ENCODE results near the gene SNAPC5.

DNA sequence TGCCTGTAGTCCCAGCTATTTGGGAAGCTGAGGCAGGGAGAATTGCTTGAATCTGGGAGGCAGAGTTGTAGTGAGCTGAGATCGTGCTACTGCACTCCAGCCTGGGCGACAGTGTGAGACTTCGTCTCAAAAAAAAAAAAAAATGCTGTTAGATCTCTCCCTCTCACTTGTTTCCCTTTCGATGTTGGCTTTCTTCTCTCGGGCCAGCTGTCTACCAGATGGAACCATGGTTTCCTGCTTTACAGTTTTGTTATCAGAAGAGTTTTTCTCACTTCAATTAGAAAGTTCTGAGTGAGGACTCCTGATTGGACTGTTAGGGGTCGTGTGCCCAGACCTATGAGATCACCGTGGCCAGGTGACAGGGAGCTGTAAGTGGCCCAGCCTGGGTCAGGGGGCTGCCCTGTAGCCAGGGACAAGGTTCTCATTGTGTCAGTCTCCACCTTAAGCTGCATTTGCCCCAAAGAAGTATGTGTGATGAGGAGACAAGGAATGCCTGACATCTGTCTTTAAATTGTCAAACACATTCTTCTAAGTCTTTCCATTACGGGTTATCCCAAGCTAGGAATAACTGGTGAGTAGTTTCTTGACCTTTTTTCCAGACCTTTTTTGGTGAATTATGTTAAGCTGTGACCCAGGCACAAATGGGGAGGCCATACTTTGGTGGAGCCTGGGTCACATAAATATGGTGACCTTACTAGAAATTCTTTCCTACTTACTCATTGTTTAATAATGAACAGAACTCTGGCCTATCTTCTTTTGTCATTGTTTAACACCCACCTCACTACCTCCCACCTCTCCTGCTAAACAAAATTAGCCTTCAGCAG is 25.2 kb downstream of the SNAPC5 start:
- TF ChIP-seq, protein P1, sequence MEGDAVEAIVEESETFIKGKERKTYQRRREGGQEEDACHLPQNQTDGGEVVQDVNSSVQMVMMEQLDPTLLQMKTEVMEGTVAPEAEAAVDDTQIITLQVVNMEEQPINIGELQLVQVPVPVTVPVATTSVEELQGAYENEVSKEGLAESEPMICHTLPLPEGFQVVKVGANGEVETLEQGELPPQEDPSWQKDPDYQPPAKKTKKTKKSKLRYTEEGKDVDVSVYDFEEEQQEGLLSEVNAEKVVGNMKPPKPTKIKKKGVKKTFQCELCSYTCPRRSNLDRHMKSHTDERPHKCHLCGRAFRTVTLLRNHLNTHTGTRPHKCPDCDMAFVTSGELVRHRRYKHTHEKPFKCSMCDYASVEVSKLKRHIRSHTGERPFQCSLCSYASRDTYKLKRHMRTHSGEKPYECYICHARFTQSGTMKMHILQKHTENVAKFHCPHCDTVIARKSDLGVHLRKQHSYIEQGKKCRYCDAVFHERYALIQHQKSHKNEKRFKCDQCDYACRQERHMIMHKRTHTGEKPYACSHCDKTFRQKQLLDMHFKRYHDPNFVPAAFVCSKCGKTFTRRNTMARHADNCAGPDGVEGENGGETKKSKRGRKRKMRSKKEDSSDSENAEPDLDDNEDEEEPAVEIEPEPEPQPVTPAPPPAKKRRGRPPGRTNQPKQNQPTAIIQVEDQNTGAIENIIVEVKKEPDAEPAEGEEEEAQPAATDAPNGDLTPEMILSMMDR (conservative IDR thresholded peaks at IDR 0.05; ENCODE audit: low read length) = no peak
- no peak for TF ChIP-seq EZH2phosphoT487 (IDR thresholded peaks at IDR 0.05; ENCODE audit: borderline replicate concordance)
